A673 (cell line): ENCODE measurements around the gene ATP2B3.

Experiments used
- EZH2 ChIP-seq: fragments of 200-600 bp; sonication (generic); IDR thresholded peaks from 2 replicates; pipeline ENCODE4 v1.6.1; 2017; ENCODE audit warnings: borderline replicate concordance, low read depth, mild to moderate bottlenecking, mixed read lengths, antibody characterized with exemption, low read length; ENCODE audit not compliant: poor library complexity, severe bottlenecking
- TF ChIP-seq, protein P1 (sequence below): fragments of 300-800, 200-600 bp; sonication (generic); conservative IDR thresholded peaks from 2 replicates; pipeline ENCODE4 v1.5.1; 2017; ENCODE audit warnings: low read depth, mild to moderate bottlenecking, antibody characterized with exemption, low read length, moderate library complexity, mixed read lengths

DNA sequence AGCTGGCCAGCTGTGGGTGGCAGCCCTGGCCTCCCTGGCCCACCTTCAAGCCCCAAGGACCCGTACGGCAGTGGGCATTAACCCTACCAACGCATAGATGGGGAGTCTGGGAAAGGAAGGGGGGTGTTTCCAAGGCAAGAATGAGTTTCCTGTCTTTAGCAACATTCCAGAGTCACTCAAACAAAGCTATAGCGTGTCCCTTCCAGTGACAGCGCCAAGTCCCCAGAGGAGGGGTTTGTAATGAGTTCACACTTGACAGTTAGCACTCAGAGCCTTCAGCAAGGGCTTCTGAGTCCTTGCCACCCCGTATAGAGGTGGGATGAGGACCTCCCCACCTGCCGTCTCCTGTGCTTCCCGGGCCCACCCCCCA is 20.9 kb upstream of the ATP2B3 start:
- TF ChIP-seq, protein P1, sequence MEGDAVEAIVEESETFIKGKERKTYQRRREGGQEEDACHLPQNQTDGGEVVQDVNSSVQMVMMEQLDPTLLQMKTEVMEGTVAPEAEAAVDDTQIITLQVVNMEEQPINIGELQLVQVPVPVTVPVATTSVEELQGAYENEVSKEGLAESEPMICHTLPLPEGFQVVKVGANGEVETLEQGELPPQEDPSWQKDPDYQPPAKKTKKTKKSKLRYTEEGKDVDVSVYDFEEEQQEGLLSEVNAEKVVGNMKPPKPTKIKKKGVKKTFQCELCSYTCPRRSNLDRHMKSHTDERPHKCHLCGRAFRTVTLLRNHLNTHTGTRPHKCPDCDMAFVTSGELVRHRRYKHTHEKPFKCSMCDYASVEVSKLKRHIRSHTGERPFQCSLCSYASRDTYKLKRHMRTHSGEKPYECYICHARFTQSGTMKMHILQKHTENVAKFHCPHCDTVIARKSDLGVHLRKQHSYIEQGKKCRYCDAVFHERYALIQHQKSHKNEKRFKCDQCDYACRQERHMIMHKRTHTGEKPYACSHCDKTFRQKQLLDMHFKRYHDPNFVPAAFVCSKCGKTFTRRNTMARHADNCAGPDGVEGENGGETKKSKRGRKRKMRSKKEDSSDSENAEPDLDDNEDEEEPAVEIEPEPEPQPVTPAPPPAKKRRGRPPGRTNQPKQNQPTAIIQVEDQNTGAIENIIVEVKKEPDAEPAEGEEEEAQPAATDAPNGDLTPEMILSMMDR, result no peak
- TF ChIP-seq EZH2, result no peak
